Stimulated activated CD4-positive, alpha-beta T cell treated with anti-CD3 and anti-CD28 coated beads, Interleukin-12 subunit alpha, Interleukin-12 subunit beta, amount 100 ng/mL, for 48 hours (primary cell): ENCODE measurements around the gene CWH43.
"Not testable (repeated sequence)": the region's sequence is repeated elsewhere in the genome, so short reads cannot be mapped to it uniquely, and the experiment has no call there.

Source experiments
- DNase-seq, 3 donors: peaks; one replicate each; pipeline ENCODE4 v3.0.0-alpha.2; 2020; ENCODE audit warnings: low read depth in 2 of 3, low spot score in 1 of 3

The CWH43 gene

GRCh38 chr4:49096215-49096614 is 110.1 kb downstream of the CWH43 start:
- not testable (repeated sequence) for DNase-seq

DNA sequence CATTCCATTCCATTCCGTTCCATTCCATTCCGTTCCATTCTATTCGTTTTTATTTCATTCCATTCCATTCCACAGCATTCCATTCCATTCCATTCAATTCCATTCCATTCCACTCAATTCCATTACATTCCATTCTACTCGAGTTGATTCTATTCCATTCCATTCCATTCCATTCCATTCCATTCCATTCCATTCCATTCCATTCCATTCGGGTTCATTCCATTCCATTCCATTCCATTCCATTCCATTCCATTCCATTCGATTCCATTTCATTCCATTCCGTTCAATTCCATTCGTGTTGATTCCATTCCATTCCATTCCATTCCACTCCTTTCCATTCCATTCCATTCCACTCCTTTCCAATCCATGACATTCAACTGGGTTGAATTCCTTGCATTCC is 110.6 kb downstream of the CWH43 start:
- DNase-seq: not testable (repeated sequence)

DNA sequence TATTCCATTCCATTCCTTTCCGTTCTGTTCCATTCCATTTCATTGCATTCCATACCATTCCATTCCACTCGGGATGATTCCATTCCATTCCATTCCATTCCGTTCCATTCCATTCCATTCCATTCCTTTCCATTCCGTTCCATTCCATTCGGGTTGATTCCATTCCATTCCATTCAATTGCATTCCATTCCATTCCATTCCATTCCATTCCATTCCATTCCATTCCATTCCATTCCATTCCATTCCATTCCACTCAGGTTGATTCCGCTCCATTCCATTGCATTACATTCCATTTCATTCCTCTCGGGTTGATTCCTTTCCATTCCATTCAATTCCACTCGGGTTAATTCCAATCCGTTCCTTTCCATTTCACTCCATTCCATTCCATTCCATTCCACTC is 111.0 kb downstream of the CWH43 start:
- DNase-seq: not testable (repeated sequence)

DNA sequence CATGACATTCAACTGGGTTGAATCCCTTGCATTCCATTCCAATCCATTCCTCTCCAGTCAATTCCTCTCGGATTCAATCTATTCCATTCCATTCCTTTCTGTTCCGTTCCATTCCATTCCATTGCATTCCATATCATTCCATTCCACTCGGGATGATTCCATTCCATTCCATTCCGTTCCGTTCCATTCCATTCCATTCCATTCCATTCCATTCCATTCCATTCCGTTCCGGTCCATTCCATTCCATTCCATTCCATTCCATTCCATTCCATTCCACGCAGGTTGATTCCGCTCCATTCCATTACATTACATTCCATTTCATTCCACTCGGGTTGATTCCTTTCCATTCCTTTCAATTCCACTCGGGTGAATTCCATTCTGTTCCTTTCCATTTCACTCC is 111.4 kb downstream of the CWH43 start:
- not testable (repeated sequence) for DNase-seq

DNA sequence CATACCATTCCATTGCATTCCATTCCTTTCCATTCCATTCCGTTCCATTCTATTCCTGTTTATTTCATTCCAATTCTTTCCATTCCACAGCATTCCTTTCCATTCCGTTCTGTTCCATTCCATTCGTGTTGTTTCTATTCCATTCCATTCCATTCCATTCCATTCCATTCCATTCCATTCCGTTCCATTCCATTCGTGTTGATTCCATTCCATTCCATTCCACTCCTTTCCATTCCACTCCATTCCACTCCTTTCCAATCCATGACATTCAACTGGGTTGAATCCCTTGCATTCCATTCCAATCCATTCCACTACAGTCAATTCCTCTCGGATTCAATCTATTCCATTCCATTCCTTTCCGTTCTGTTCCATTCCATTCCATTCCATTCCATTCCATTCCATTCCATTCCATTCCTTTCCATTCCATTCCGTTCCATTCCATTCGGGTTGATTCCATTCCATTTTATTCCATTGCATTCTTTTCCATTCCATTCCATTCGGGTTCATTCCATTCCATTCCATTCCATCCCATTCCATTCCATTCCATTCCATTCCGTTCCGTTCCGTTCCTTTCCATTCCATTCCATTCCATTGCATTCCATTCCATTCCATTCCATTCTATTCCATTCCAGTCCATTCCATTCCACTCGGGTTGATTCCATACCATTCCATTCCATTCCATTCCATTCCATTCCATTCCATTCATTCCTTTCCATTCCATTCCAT is 112.1 kb downstream of the CWH43 start:
- not testable (repeated sequence) for DNase-seq

GRCh38 chr4:49099831-49100444 is 113.9 kb downstream of the CWH43 start:
- not testable (repeated sequence) for DNase-seq

DNA sequence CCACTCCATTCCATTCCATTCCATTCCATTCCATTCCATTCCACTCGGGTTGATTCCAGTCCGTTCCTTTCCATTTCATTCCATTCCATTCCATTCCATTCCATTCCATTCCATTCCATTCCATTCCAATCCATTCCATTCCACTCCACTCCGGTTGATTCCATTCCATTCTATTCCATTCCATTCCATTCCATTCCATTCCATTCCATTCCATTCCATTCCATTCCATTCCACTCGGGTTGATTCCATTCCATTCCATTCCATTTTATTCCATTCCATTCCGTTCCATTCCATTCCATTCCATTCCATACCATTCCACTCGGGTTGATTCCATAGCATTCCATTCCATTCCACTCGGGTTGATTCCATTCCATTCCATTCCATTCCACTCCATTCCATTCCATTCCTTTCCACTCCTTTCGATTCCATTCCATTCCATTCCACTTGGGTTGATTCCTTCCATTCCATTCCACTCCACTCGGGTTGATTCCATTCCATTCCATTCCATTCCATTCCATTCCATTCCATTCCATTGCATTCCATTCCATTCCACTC is 116.3 kb downstream of the CWH43 start:
- DNase-seq: not testable (repeated sequence)

DNA sequence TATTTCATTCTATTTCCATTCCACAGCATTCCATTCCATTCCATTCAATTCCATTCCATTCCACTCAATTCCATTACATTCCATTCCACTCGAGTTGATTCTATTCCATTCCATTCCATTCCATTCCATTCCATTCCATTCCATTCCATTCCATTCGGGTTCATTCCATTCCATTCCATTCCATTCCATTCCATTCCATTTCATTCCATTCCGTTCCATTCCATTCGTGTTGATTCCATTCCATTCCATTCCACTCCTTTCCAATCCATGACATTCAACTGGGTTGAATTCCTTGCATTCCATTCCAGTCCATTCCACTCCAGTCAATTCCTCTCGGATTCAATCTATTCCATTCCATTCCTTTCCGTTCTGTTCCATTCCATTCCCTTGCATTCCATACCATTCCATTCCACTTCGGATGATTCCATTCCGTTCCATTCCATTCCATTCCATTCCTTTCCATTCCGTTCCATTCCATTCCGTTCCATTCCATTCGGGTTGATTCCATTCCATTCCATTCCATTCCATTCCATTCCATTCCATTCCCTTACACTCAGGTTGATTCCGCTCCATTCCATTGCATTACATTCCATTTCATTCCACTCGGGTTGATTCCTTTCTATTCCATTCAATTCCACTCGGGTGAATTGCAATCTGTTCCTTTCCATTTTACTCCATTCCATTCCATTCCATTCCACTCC is 117.5 kb downstream of the CWH43 start:
- DNase-seq: not testable (repeated sequence)

GRCh38 chr4:49104231-49104930 is 118.3 kb downstream of the CWH43 start:
- DNase-seq: not testable (repeated sequence)

DNA sequence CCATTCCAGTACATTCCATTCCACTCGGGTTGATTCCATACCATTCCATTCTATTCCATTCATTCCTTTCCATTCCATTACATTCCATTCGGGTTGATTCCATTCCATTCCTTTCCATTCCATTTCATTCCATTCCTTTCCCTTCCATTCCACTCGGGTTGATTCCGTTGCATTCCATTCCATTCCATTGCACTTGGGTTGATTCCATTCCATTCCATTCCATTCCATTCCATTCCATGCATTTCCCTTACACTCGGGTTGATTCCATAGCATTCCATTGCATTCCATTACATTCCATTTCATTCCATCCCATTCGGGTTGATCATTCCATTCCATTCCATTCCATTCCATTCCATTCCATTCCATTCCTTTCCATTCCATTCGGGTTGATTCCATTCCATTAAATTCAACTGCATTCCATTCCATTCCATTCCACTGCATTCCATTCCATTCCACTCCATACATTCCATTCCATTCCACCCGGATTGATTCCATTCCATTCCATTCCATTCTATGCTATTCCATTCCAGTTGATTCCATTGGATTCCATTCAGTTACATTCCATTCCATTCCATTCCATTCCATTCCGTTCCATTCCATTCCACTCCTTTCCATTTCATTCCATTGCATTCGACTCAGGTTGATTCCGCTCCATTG is 119.3 kb downstream of the CWH43 start:
- not testable (repeated sequence) for DNase-seq

- not testable (repeated sequence) for DNase-seq
Observed at GRCh38 chr4:49107262-49107661, 121.2 kb downstream of the CWH43 start.

DNA sequence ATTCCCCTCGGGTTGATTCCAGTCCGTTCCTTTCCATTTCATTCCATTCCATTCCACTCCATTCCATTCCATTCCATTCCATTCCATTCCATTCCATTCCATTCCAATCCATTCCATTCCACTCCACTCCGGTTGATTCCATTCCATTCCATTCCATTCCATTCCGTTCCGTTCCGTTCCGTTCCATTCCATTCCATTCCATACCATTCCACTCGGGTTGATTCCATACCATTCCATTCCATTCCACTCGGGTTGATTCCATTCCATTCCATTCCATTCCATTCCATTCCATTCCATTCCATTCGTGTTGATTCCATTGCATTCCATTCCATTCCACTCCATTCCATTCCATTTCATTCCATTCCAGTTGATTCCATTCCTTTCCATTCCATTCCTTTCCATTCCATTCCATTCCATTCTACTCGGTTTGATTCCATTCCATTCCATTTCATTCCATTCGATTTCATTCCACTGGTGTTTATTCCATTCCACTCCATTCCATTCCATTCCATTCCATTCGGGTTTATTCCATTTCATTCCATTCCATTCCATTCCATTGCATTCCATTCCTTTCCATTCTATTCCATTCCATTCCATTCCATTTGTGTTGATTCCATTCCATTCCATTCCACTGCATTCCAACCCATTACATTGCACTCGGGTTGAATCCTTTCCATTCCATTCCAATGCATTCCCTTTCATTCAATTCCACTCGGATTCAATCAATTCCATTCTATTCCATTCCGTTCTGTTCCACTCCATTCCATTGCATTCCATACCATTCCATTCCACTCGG is 122.3 kb downstream of the CWH43 start:
- DNase-seq: not testable (repeated sequence)

GRCh38 chr4:49109567-49110166 is 123.6 kb downstream of the CWH43 start:
- not testable (repeated sequence) for DNase-seq

GRCh38 chr4:49110579-49110978 is 124.5 kb downstream of the CWH43 start:
- not testable (repeated sequence) for DNase-seq
